ENCODE measurements around the gene PACSIN3.

DNA sequence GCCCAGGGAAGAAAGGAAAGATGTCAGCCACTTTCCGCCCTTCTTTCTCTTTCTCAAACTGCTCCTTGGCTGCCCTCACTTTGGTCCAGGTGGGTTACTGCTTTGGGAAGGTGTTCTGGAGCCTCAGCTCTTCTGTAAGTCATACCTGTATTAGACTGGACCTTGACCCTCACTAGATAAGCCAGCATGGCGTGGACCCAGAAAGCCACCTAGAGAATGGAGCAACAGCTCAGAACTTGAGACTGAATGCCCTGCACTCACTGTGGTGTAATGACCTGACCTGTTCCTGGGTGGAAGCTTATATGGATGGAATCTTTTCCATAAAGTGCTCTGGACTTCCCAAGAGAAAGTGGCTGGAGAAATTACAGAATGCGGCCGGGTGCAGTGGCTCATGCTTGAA lies 46.8 kb upstream of the PACSIN3 start:
- TF ChIP-seq, protein P1, sequence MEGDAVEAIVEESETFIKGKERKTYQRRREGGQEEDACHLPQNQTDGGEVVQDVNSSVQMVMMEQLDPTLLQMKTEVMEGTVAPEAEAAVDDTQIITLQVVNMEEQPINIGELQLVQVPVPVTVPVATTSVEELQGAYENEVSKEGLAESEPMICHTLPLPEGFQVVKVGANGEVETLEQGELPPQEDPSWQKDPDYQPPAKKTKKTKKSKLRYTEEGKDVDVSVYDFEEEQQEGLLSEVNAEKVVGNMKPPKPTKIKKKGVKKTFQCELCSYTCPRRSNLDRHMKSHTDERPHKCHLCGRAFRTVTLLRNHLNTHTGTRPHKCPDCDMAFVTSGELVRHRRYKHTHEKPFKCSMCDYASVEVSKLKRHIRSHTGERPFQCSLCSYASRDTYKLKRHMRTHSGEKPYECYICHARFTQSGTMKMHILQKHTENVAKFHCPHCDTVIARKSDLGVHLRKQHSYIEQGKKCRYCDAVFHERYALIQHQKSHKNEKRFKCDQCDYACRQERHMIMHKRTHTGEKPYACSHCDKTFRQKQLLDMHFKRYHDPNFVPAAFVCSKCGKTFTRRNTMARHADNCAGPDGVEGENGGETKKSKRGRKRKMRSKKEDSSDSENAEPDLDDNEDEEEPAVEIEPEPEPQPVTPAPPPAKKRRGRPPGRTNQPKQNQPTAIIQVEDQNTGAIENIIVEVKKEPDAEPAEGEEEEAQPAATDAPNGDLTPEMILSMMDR (IDR thresholded peaks at IDR 0.05) = no peak
- TF ChIP-seq POLR2A (IDR thresholded peaks at IDR 0.05) (no peak), EP300 (IDR thresholded peaks at IDR 0.05) (no peak), POLR2AphosphoS5 (IDR thresholded peaks at IDR 0.05) (no peak)

Data from sigmoid colon (tissue), 4 donors.